HL-60 (cell line): ENCODE data around the gene ELAVL1.

Experiments used
- POLR2AphosphoS5 ChIP-seq: IDR thresholded peaks from 2 replicates; pipeline ENCODE4 v1.6.1; 2012; ENCODE audit warnings: low read depth
- REST ChIP-seq: IDR thresholded peaks from 2 replicates; pipeline ENCODE4 v1.6.1; 2012; ENCODE audit warnings: low read depth; ENCODE audit not compliant: insufficient replicate concordance
- TF ChIP-seq, protein P1 (sequence below): IDR thresholded peaks from one replicate; pipeline ENCODE4 v1.5.1; 2011; ENCODE audit warnings: low read length, control low read depth, inconsistent platforms; ENCODE audit not compliant: insufficient read depth

- TF ChIP-seq, protein P1, sequence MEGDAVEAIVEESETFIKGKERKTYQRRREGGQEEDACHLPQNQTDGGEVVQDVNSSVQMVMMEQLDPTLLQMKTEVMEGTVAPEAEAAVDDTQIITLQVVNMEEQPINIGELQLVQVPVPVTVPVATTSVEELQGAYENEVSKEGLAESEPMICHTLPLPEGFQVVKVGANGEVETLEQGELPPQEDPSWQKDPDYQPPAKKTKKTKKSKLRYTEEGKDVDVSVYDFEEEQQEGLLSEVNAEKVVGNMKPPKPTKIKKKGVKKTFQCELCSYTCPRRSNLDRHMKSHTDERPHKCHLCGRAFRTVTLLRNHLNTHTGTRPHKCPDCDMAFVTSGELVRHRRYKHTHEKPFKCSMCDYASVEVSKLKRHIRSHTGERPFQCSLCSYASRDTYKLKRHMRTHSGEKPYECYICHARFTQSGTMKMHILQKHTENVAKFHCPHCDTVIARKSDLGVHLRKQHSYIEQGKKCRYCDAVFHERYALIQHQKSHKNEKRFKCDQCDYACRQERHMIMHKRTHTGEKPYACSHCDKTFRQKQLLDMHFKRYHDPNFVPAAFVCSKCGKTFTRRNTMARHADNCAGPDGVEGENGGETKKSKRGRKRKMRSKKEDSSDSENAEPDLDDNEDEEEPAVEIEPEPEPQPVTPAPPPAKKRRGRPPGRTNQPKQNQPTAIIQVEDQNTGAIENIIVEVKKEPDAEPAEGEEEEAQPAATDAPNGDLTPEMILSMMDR = no peak
- no peak for TF ChIP-seq REST
- peak; percentile 25; the same call in 1 of the 2 replicates for TF ChIP-seq POLR2AphosphoS5
Measured at GRCh38 chr19:7927605-7928333, 77.7 kb downstream of the ELAVL1 start.
